ENCODE measurements around the gene CTNNBIP1.

Gene CTNNBIP1

GRCh38 chr1:9942399-9942938, 32.4 kb upstream of the CTNNBIP1 start:
- Histone ChIP-seq H4K91ac (ENCODE audit: low read depth, low read length) (peak overlapping the region; percentile 59), H4K8ac (ENCODE audit: low read depth, low read length) (peak overlapping the region; percentile 88), H3K4ac (ENCODE audit: low read depth, low read length) (peak overlapping the region; percentile 27), H3K4me1 (ENCODE audit: control insufficient read depth in 1 of 2, insufficient read depth in 2 of 2, low read length in 2 of 2) (no peaks in the 10 kb centered on the region), H4K12ac (ENCODE audit: low read depth, low read length) (peak overlapping the region; percentile 76), H3K9ac (ENCODE audit: low read length) (peak overlapping the region; percentile 68), H3K14ac (ENCODE audit: low read length) (peak overlapping the region; percentile 69), H2BK5ac (ENCODE audit: low read depth, low read length, poor library complexity) (peak overlapping the region; percentile 65), H2BK120ac (ENCODE audit: insufficient read depth, low read length, poor library complexity) (peak overlapping the region; percentile 11), H2AFZ (ENCODE audit: insufficient read depth, low read length, poor library complexity) (peak overlapping the region; percentile 87), H3K9me3 (ENCODE audit: insufficient read depth, low read depth, low read length) (no peaks in the 10 kb centered on the region), H3K27me3 (ENCODE audit: insufficient read depth, low read length) (no peaks in the 10 kb centered on the region), H3K18ac (ENCODE audit: low read length) (no peak overlapping the region), H2AK5ac (ENCODE audit: low read length) (no peak overlapping the region), H3K23ac (ENCODE audit: low read length) (no peak overlapping the region), H2BK12ac (ENCODE audit: low read length) (no peak overlapping the region), H3K4me3 (ENCODE audit: low read depth, low read length) (peak overlapping the region; percentile 80), H3K79me2 (ENCODE audit: control insufficient read depth, insufficient read depth, low read length, poor library complexity) (peaks cover 2% of the 10 kb centered on the region), H3K36me3 (ENCODE audit: control insufficient read depth in 1 of 2, insufficient read depth in 2 of 2, low read length in 2 of 2) (peaks cover 2 to 4% of the 10 kb centered on the region in 2 experiments), H3K4me2 (ENCODE audit: low read length) (peak overlapping the region; percentile 73), H3K79me1 (ENCODE audit: low read length) (peaks cover 3% of the 10 kb centered on the region), H3K27ac (ENCODE audit: low read depth, low read length) (peak overlapping the region; percentile 69)
- peak; percentile 16 to 66 for DNase-seq
- WGBS (ENCODE audit: extremely low coverage, insufficient coverage, insufficient read length) = no CpG with 5 or more reads among the region's 14 CpGs

DNA sequence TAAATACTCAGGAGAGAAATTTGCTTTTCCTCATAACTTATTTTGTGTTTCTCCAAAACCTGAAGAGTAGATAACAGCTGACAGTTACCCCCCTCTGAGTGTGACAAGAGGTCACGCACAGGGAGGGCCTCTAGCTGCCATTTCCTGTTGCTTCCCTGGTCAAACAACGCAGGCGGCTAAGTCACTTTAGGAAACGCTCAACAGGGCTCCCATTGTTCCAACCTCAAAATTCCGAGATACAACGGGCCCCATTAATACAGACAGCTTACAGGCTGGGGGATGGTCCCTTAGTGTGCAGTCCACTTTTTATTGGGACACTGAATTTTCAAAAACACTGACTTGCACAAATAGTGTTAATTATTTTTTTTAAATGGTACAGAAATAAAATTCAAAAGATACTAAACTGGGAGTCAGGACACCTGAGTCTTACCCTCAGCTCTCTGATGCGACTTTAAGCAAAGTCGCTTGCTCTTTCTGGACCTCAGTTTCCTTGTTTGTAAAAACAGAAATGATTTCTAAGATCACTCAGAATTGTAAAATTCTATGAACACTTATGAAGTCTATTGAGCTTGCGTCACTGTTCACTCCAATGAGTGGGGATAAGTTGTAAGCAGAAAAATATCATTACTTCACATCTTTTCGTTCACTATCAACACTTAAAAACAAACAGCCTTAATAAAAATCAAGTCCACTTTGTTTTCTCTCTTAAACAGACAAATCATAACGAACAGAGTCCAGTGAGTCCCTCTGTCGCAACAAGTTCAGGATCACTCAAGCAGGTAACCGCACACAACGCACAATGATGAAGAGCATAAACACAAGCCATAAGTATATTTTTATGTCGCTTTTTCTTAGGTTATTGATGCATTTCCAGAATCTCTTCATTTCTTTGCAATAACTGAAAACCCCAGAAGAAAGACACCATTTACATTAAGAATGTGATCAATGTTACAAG, 19.6 kb upstream of the CTNNBIP1 start:
- no peak overlapping the region for H2AFZ ChIP-seq (ENCODE audit: insufficient read depth, low read length, poor library complexity)
- H3K23ac ChIP-seq (ENCODE audit: low read length) = no peak overlapping the region
- H3K4ac ChIP-seq (ENCODE audit: low read depth, low read length) = no peak overlapping the region
- no peak overlapping the region for H2BK5ac ChIP-seq (ENCODE audit: low read depth, low read length, poor library complexity)
- H3K4me3 ChIP-seq (ENCODE audit: low read depth, low read length) = no peak overlapping the region
- H3K14ac ChIP-seq (ENCODE audit: low read length) = no peak overlapping the region
- H3K4me2 ChIP-seq (ENCODE audit: low read length) = no peak overlapping the region
- no peaks in the 10 kb centered on the region for H3K27me3 ChIP-seq (ENCODE audit: insufficient read depth, low read length)
- H4K12ac ChIP-seq (ENCODE audit: low read depth, low read length) = no peak overlapping the region
- H4K8ac ChIP-seq (ENCODE audit: low read depth, low read length) = no peak overlapping the region
- 100% methylated on average over 1 of the region's 15 CpGs for WGBS (ENCODE audit: extremely low coverage, insufficient coverage, insufficient read length)
- no peak for DNase-seq
- no peaks in the 10 kb centered on the region for H3K79me2 ChIP-seq (ENCODE audit: control insufficient read depth, insufficient read depth, low read length, poor library complexity)
- H3K9me3 ChIP-seq (ENCODE audit: insufficient read depth, low read depth, low read length) = no peaks in the 10 kb centered on the region
- no peaks in the 10 kb centered on the region for H3K79me1 ChIP-seq (ENCODE audit: low read length)
- no peak overlapping the region for H4K91ac ChIP-seq (ENCODE audit: low read depth, low read length)
- peaks cover 0 to 3% of the 10 kb centered on the region in 2 experiments for H3K4me1 ChIP-seq (ENCODE audit: control insufficient read depth in 1 of 2, insufficient read depth in 2 of 2, low read length in 2 of 2)
- no peak overlapping the region for H3K27ac ChIP-seq (ENCODE audit: low read depth, low read length)
- H2BK12ac ChIP-seq (ENCODE audit: low read length) = no peak overlapping the region
- H3K36me3 ChIP-seq (ENCODE audit: control insufficient read depth in 1 of 2, insufficient read depth in 2 of 2, low read length in 2 of 2) = peaks cover 6 to 9% of the 10 kb centered on the region in 2 experiments
- H3K9ac ChIP-seq (ENCODE audit: low read length) = no peak overlapping the region
- no peak overlapping the region for H2AK5ac ChIP-seq (ENCODE audit: low read length)
- H3K18ac ChIP-seq (ENCODE audit: low read length) = no peak overlapping the region
- H2BK120ac ChIP-seq (ENCODE audit: insufficient read depth, low read length, poor library complexity) = no peak overlapping the region

GRCh38 chr1:9927259-9927658, 17.2 kb upstream of the CTNNBIP1 start:
- WGBS (ENCODE audit: extremely low coverage, insufficient coverage, insufficient read length) = no CpG with 5 or more reads among the region's 5 CpGs
- H3K4ac ChIP-seq (ENCODE audit: low read depth, low read length) = no peak overlapping the region
- DNase-seq = no peak

DNA sequence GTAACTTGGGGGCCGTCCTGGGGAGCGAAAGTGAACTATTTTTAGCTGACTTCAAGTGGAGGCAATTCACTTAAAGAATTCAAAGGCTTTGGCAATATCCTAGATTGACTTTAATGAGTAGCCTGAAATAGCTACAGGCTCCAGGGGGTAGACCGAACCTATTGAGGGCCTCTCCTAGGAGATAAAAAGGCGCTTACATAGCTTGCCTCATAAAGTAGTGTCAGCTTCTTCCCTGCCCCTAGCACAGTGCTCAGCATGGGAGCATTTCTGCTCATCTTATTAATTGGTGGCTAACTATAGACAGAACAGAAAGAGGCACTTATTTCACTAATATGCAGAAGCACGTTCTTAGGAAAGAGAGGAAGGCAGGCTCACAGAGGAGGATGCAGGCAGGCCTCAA, 12.3 kb upstream of the CTNNBIP1 start:
- H3K4me1 ChIP-seq (ENCODE audit: control insufficient read depth in 1 of 2, insufficient read depth in 2 of 2, low read length in 2 of 2) = no peaks in the 10 kb centered on the region
- H3K14ac ChIP-seq (ENCODE audit: low read length) = no peak overlapping the region
- H3K79me1 ChIP-seq (ENCODE audit: low read length) = no peaks in the 10 kb centered on the region
- no peak overlapping the region for H3K4me3 ChIP-seq (ENCODE audit: low read depth, low read length)
- no peak overlapping the region for H3K27ac ChIP-seq (ENCODE audit: low read depth, low read length)
- no peak overlapping the region for H3K9ac ChIP-seq (ENCODE audit: low read length)
- no peaks in the 10 kb centered on the region for H3K27me3 ChIP-seq (ENCODE audit: insufficient read depth, low read length)
- H4K8ac ChIP-seq (ENCODE audit: low read depth, low read length) = no peak overlapping the region
- H3K79me2 ChIP-seq (ENCODE audit: control insufficient read depth, insufficient read depth, low read length, poor library complexity) = no peaks in the 10 kb centered on the region
- H2BK5ac ChIP-seq (ENCODE audit: low read depth, low read length, poor library complexity) = no peak overlapping the region
- H2BK120ac ChIP-seq (ENCODE audit: insufficient read depth, low read length, poor library complexity) = no peak overlapping the region
- H3K36me3 ChIP-seq (ENCODE audit: control insufficient read depth in 1 of 2, insufficient read depth in 2 of 2, low read length in 2 of 2) = no peaks in the 10 kb centered on the region
- no peak overlapping the region for H3K23ac ChIP-seq (ENCODE audit: low read length)
- no peak overlapping the region for H2BK12ac ChIP-seq (ENCODE audit: low read length)
- H3K18ac ChIP-seq (ENCODE audit: low read length) = no peak overlapping the region
- no peak overlapping the region for H2AFZ ChIP-seq (ENCODE audit: insufficient read depth, low read length, poor library complexity)
- no peak overlapping the region for H2AK5ac ChIP-seq (ENCODE audit: low read length)
- H3K4me2 ChIP-seq (ENCODE audit: low read length) = no peak overlapping the region
- H4K12ac ChIP-seq (ENCODE audit: low read depth, low read length) = no peak overlapping the region
- DNase-seq = no peak
- H4K91ac ChIP-seq (ENCODE audit: low read depth, low read length) = no peak overlapping the region
- WGBS (ENCODE audit: extremely low coverage, insufficient coverage, insufficient read length) = no CpG with 5 or more reads among the region's 5 CpGs
- H3K4ac ChIP-seq (ENCODE audit: low read depth, low read length) = no peak overlapping the region
- H3K9me3 ChIP-seq (ENCODE audit: insufficient read depth, low read depth, low read length) = no peaks in the 10 kb centered on the region

More at GRCh38 chr1:9927259-9927658, 17.2 kb upstream of the CTNNBIP1 start:
- H3K36me3 ChIP-seq (ENCODE audit: control insufficient read depth in 1 of 2, insufficient read depth in 2 of 2, low read length in 2 of 2) = peaks cover 3 to 4% of the 10 kb centered on the region in 2 experiments
- no peak overlapping the region for H3K18ac ChIP-seq (ENCODE audit: low read length)
- H2AK5ac ChIP-seq (ENCODE audit: low read length) = no peak overlapping the region
- H3K79me1 ChIP-seq (ENCODE audit: low read length) = no peaks in the 10 kb centered on the region
- no peak overlapping the region for H4K8ac ChIP-seq (ENCODE audit: low read depth, low read length)
- H2BK12ac ChIP-seq (ENCODE audit: low read length) = no peak overlapping the region
- H3K4me1 ChIP-seq (ENCODE audit: control insufficient read depth in 1 of 2, insufficient read depth in 2 of 2, low read length in 2 of 2) = peaks cover 0 to 3% of the 10 kb centered on the region in 2 experiments
- H3K23ac ChIP-seq (ENCODE audit: low read length) = no peak overlapping the region
- H3K9me3 ChIP-seq (ENCODE audit: insufficient read depth, low read depth, low read length) = no peaks in the 10 kb centered on the region
- H4K91ac ChIP-seq (ENCODE audit: low read depth, low read length) = no peak overlapping the region
- no peak overlapping the region for H4K12ac ChIP-seq (ENCODE audit: low read depth, low read length)
- no peak overlapping the region for H2BK120ac ChIP-seq (ENCODE audit: insufficient read depth, low read length, poor library complexity)
- no peaks in the 10 kb centered on the region for H3K27me3 ChIP-seq (ENCODE audit: insufficient read depth, low read length)
- H3K14ac ChIP-seq (ENCODE audit: low read length) = no peak overlapping the region
- no peak overlapping the region for H2BK5ac ChIP-seq (ENCODE audit: low read depth, low read length, poor library complexity)
- no peak overlapping the region for H3K27ac ChIP-seq (ENCODE audit: low read depth, low read length)
- no peak overlapping the region for H2AFZ ChIP-seq (ENCODE audit: insufficient read depth, low read length, poor library complexity)
- H3K79me2 ChIP-seq (ENCODE audit: control insufficient read depth, insufficient read depth, low read length, poor library complexity) = no peaks in the 10 kb centered on the region
- H3K4me2 ChIP-seq (ENCODE audit: low read length) = no peak overlapping the region
- no peak overlapping the region for H3K9ac ChIP-seq (ENCODE audit: low read length)
- H3K4me3 ChIP-seq (ENCODE audit: low read depth, low read length) = no peak overlapping the region
